Mesothelial cell of epicardium (in vitro differentiated cells): ENCODE measurements around the gene LSM3. TPM values are rescaled to one million over a fixed set of nuclear protein-coding genes. Genes with fewer than 3 reads are reported as not detected.

ENCODE experiments used
- DNase-seq, 2 experiments: peaks; one replicate each; pipeline ENCODE4 v3.0.0; 2021; ENCODE audit warnings: low spot score in 2 of 2; ENCODE audit not compliant: unreplicated experiment in 2 of 2
- H3K27ac Mint-ChIP-seq: 2 replicates; pipeline ENCODE4 v1.8.0; 2021; ENCODE audit warnings: mixed read lengths
- H3K27me3 Mint-ChIP-seq: 2 replicates; pipeline ENCODE4 v1.8.0; 2021; ENCODE audit warnings: low read depth, mixed read lengths
- H3K36me3 Mint-ChIP-seq: 2 replicates; pipeline ENCODE4 v1.8.0; 2021; ENCODE audit warnings: mixed read lengths
- H3K4me1 Mint-ChIP-seq: 2 replicates; pipeline ENCODE4 v1.8.0; 2021; ENCODE audit warnings: mixed read lengths
- H3K4me3 Mint-ChIP-seq: 2 replicates; pipeline ENCODE4 v1.8.0; 2021; ENCODE audit warnings: mild to moderate bottlenecking, moderate library complexity, mixed read lengths
- H3K9me3 Mint-ChIP-seq: 2 replicates; pipeline ENCODE4 v1.8.0; 2021; ENCODE audit warnings: mixed read lengths
- total RNA-seq: library from RNA; stranded (reverse); gene quantifications from 3 replicates; pipeline ENCODE4 v1.2.1, GENCODE V29; 2021
- TF ChIP-seq, protein P1 (sequence below): fragments of 200-600 bp; sonication (generic); IDR thresholded peaks from one replicate; pipeline ENCODE4 v1.5.0; 2021; ENCODE audit warnings: antibody characterized with exemption; ENCODE audit not compliant: unreplicated experiment

LSM3 gene
- total RNA-seq, 1 donor from 2014 or later = 9.6 TPM

DNA sequence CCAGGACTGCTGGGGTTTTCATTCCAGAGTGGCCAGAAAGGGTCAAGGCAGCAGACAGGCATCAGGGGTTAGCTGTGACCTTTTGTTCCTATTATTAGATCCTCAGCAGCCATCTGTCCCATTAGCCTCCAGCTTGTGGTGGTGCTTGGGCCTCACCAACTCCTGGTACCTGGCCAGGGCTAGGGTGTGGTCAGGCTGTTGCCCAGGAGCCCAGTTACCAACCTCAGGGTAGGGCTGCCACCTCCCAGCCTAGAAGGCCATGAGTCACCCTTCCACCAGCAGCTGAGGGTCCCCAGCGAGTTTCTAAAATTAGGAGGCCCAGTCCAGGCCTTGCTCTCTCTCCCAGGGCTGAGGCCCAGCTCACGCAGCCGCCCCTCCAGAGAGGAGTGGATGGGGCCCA lies 41.6 kb upstream of the LSM3 start:
- Mint-ChIP-seq H3K36me3 (peaks cover 17% of the 10 kb centered on the region), H3K9me3 (no peaks in the 10 kb centered on the region), H3K27ac (no peak overlapping the region), H3K4me3 (no peak overlapping the region), H3K27me3 (no peaks in the 10 kb centered on the region), H3K4me1 (no peaks in the 10 kb centered on the region)
- TF ChIP-seq, protein P1, sequence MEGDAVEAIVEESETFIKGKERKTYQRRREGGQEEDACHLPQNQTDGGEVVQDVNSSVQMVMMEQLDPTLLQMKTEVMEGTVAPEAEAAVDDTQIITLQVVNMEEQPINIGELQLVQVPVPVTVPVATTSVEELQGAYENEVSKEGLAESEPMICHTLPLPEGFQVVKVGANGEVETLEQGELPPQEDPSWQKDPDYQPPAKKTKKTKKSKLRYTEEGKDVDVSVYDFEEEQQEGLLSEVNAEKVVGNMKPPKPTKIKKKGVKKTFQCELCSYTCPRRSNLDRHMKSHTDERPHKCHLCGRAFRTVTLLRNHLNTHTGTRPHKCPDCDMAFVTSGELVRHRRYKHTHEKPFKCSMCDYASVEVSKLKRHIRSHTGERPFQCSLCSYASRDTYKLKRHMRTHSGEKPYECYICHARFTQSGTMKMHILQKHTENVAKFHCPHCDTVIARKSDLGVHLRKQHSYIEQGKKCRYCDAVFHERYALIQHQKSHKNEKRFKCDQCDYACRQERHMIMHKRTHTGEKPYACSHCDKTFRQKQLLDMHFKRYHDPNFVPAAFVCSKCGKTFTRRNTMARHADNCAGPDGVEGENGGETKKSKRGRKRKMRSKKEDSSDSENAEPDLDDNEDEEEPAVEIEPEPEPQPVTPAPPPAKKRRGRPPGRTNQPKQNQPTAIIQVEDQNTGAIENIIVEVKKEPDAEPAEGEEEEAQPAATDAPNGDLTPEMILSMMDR = no peak
- DNase-seq = no peak

DNA sequence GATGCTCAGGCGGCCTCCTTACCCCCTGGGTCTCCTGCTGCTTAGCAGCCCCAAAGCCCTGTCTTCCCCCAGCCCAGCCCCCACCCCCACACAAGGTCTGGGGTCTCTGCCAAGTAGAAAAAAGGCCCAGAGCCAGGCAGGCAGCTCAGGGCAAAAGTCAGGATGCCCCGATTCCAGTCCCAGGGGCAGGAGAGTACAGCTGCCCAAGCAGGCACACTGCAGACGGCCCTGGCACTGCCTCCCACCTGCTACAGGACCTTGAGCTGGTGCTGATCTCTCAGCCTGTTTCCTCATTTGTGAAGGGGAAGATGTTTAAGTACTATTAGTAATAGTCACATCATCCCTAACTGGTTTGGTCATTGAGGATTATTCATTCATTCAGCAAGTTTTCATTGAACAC lies 41.2 kb upstream of the LSM3 start:
- Mint-ChIP-seq H3K27ac (no peak overlapping the region), H3K4me3 (no peak overlapping the region), H3K4me1 (peaks cover 1% of the 10 kb centered on the region), H3K9me3 (no peaks in the 10 kb centered on the region), H3K27me3 (no peaks in the 10 kb centered on the region), H3K36me3 (peaks cover 17% of the 10 kb centered on the region)
- no peak for DNase-seq
- TF ChIP-seq, protein P1 = no peak

DNA sequence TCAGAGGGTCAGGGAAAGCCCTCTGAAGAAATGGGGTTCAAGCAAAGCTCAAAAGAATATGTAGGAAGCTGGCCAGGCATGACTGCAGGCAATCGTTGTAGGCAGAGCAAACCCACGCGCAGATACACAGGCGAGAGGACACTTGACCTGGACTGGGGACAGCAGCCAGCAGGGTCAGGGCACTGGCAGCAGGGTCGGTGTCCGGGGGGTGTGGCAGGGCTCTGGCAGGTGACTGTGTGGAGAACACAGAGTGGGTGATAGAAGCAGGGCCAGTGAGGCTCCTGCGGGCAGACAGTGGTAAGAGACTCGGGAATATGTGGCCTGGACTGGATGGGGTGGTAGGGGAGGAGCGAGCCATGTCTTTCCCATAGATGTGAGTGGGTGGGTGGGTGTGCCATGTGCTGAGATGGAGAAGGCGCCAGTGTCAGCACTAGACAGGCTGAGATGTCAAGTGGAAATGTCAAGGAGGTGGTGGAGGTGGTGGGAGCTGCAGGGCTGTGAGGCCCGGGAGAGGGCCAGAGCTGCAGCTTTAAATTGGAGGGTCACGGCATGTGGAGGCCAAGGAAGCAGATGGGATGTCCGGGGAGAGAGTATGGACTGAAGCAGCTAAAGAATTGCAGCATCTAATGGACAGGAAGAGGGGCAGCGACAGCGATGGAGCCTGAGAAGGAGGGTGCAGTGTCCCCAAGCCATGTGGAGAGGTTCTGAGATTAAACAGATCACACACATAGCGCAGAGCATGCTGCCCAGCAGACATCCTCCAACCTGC lies 40.3 kb upstream of the LSM3 start:
- H3K36me3 Mint-ChIP-seq = peaks cover 17% of the 10 kb centered on the region
- TF ChIP-seq, protein P1 = no peak
- no peaks in the 10 kb centered on the region for H3K27me3 Mint-ChIP-seq
- no peak for DNase-seq
- H3K4me3 Mint-ChIP-seq = no peak overlapping the region
- no peaks in the 10 kb centered on the region for H3K9me3 Mint-ChIP-seq
- peaks cover 8% of the 10 kb centered on the region for H3K4me1 Mint-ChIP-seq
- H3K27ac Mint-ChIP-seq = no peak overlapping the region

DNA sequence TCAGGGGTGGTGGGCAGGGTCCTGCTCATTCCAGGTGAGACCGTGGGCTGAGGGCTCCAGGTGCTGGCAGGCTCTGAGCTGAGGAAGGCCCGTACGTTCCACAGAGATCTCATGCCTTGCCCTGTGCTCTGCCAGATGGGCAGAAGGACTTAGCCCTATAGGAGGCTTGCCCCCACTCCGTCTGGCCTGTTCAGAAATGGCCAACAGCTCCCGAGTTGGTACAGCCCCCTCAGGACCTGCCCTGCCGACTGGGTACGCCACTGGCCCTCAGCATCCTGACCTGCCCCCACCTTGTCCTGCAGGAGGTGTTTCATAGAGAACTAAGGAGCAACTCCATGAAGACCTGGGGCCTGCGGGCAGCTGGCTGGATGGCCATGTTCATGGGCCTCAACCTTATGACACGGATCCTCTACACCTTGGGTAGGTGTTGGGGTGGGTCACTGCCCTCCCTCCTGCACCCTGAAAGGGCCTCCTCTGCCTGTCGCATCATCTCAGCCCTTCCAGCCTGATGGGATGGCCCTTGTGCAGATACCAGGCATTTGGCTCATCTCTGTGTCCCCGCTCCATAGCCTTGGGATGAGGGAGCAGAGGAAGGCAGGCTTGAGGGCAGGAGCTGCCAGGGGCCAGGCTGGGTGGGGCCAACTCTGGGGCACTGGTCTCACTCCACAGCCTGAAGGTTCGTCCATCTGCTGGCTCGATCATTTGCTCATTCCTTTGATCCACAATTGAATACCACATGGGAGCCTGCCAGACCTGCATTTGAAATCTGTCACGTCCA lies 39.5 kb upstream of the LSM3 start:
- Mint-ChIP-seq H3K27me3 (no peaks in the 10 kb centered on the region), H3K4me3 (no peak overlapping the region), H3K27ac (no peak overlapping the region), H3K9me3 (no peaks in the 10 kb centered on the region), H3K4me1 (peaks cover 14% of the 10 kb centered on the region), H3K36me3 (peaks cover 17% of the 10 kb centered on the region)
- no peak for DNase-seq
- TF ChIP-seq, protein P1 = no peak

DNA sequence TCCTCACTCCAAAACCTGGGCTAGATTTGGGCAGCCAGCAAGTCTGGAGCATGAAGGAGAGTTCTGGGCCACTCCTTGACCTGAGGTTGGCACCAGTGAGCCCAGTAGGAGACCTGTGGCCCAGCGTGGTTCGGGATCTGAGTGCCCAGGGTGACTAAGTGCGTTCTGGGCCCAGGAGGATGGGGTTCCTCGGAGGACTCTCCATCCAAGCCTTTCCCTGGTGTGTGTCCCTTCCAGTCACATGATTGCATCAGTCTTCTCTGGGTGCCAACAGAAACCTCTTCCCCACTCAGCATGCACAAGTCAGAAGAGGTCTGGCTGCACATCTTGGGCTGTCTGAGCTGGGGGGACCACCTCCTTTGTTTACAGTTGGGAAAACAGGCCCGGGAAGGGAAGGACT lies 38.8 kb upstream of the LSM3 start:
- Mint-ChIP-seq H3K4me1 (peaks cover 20% of the 10 kb centered on the region), H3K9me3 (no peaks in the 10 kb centered on the region), H3K27me3 (no peaks in the 10 kb centered on the region), H3K27ac (no peak overlapping the region), H3K36me3 (peaks cover 17% of the 10 kb centered on the region), H3K4me3 (no peak overlapping the region)
- DNase-seq = no peak
- TF ChIP-seq, protein P1 = no peak
